DND-41 (cell line): ENCODE measurements around the gene CERS6.

Source experiments
- EZH2 ChIP-seq: IDR thresholded peaks from 3 replicates; pipeline ENCODE4 v1.6.1; 2012; ENCODE audit warnings: borderline replicate concordance, low read depth, mild to moderate bottlenecking, moderate library complexity, low read length, inconsistent platforms; ENCODE audit not compliant: severe bottlenecking
- TF ChIP-seq, protein P1 (sequence below): IDR thresholded peaks from 2 replicates; pipeline ENCODE4 v1.5.1; 2012; ENCODE audit warnings: borderline replicate concordance, low read length, moderate library complexity, mild to moderate bottlenecking; ENCODE audit not compliant: poor library complexity, severe bottlenecking; ENCODE audit errors: extremely low read depth

DNA sequence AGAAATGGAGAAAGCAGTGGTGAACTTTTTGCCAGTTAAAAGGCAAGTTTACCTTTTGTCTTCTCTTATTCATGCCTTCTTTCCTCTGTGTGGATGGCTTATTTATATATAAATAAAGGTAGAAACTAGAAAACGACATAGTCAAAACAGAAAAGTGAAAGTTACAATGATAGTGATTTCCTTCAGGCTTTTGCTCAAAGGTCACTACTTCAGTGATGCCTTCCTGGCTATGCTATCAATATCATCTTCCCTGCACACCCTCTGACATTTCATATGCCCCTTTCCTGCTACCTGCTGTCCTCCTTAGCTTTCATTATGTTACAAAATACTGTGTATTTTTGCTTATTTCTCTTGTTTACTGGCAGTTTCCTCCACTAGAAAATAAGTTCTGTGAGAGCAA lies 214.4 kb downstream of the CERS6 start:
- TF ChIP-seq, protein P1, sequence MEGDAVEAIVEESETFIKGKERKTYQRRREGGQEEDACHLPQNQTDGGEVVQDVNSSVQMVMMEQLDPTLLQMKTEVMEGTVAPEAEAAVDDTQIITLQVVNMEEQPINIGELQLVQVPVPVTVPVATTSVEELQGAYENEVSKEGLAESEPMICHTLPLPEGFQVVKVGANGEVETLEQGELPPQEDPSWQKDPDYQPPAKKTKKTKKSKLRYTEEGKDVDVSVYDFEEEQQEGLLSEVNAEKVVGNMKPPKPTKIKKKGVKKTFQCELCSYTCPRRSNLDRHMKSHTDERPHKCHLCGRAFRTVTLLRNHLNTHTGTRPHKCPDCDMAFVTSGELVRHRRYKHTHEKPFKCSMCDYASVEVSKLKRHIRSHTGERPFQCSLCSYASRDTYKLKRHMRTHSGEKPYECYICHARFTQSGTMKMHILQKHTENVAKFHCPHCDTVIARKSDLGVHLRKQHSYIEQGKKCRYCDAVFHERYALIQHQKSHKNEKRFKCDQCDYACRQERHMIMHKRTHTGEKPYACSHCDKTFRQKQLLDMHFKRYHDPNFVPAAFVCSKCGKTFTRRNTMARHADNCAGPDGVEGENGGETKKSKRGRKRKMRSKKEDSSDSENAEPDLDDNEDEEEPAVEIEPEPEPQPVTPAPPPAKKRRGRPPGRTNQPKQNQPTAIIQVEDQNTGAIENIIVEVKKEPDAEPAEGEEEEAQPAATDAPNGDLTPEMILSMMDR = no peak
- TF ChIP-seq EZH2 = no peak
